ENCODE results near the gene LAGE3.

DNA sequence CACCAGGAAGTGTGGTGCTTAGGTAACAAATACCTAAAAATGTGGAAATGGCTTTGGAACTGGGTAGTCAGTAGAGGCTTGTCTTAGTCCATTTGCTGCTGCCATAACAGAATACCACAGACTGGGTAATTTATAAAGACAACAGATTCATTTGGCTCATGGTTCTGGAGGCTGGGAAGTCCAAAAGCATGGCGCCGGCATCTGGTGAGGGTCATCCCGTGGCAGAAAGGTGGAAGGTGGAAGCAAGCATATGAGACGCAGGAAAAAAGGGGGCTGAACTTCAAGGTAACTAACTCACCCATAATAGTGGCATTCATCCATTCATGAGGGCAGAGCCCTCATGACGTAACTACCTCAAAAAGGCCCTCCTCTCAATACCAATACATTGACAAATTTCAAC, 30.4 kb upstream of the LAGE3 start:
- TF ChIP-seq, protein P1, sequence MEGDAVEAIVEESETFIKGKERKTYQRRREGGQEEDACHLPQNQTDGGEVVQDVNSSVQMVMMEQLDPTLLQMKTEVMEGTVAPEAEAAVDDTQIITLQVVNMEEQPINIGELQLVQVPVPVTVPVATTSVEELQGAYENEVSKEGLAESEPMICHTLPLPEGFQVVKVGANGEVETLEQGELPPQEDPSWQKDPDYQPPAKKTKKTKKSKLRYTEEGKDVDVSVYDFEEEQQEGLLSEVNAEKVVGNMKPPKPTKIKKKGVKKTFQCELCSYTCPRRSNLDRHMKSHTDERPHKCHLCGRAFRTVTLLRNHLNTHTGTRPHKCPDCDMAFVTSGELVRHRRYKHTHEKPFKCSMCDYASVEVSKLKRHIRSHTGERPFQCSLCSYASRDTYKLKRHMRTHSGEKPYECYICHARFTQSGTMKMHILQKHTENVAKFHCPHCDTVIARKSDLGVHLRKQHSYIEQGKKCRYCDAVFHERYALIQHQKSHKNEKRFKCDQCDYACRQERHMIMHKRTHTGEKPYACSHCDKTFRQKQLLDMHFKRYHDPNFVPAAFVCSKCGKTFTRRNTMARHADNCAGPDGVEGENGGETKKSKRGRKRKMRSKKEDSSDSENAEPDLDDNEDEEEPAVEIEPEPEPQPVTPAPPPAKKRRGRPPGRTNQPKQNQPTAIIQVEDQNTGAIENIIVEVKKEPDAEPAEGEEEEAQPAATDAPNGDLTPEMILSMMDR (IDR thresholded peaks at IDR 0.05; ENCODE audit: low read depth, low read length): no peak
- no peak for TF ChIP-seq MYC (IDR thresholded peaks at IDR 0.05; ENCODE audit: low read depth, low read length)
- TF ChIP-seq MAX (IDR thresholded peaks at IDR 0.05; ENCODE audit: low read depth, low read length): no peak
- TF ChIP-seq POLR2A (IDR thresholded peaks at IDR 0.05; ENCODE audit: extremely low read depth, insufficient read length): no peak

Measured in NB4 (cell line).